HepG2 (cell line): ENCODE measurements around the gene NEDD4L. TPM values are rescaled to one million over a fixed set of nuclear protein-coding genes. Genes with fewer than 3 reads are reported as not detected.

Experiments
- ATAC-seq: fragments of 200-7000 bp; cut with Tn5 transposase; 3 replicates; pipeline ENCODE4 v1.9.1; 2020; ENCODE audit warnings: mild to moderate bottlenecking, moderate library complexity
- BruUV-seq: library from RNA; stranded (reverse); fragments of 400-500 nt; replicated peaks from 2 replicates; lab custom pipeline; 2021; lab: Mats Ljungman, UMichigan
- CTCF ChIA-PET: fragments of 300-600 bp; formaldehyde crosslinking; extraction: SDS; loops from one replicate; lab custom pipeline; 2021; ENCODE audit warnings: low total read pairs, inconsistent platforms, low intra/inter-chr PET ratio; lab: Yijun Ruan, JAX
- POLR2A ChIA-PET: fragments of 350-600 bp; sonication (Branson Sonifier 250); formaldehyde crosslinking; loops from one replicate; lab custom pipeline; 2020; ENCODE audit warnings: antibody characterized with exemption, inconsistent platforms; lab: Yijun Ruan, JAX
- DNase-seq: peaks from one replicate; pipeline ENCODE4 v3.0.0-alpha.2; 2015; ENCODE audit warnings: low spot score
- FAIRE-seq: peaks from 3 replicates; lab custom pipeline; 2011; peaks lifted over from hg19 to GRCh38; lab: Jason Lieb, UNC
- H2AFZ ChIP-seq: one replicate; pipeline ENCODE4 v1.6.1; 2011; ENCODE audit warnings: low read length, inconsistent platforms
- H3K27ac ChIP-seq: fragments of 300-600 bp; 3 replicates; pipeline ENCODE4 v1.8.0; 2011; ENCODE audit warnings: mixed run types, mild to moderate bottlenecking, mixed read lengths, low read length, inconsistent platforms; ENCODE audit not compliant: insufficient read depth; ENCODE audit errors: extremely low read length
- H3K27me3 ChIP-seq, 2 experiments: fragments of 200-600 bp in 1 of 2; 2 replicates in 1 of 2; 3 replicates in 1 of 2; pipeline versions ENCODE4 v1.6.0 to v1.8.0; 2011; ENCODE audit warnings: low read length in 2 of 2, mild to moderate bottlenecking in 2 of 2, moderate library complexity in 2 of 2, inconsistent platforms in 1 of 2; ENCODE audit not compliant: insufficient read depth in 2 of 2, control insufficient read depth in 1 of 2
- H3K36me3 ChIP-seq, 2 experiments: fragments of 200-600 bp in 1 of 2; replicated peaks in 1 of 2; 2 replicates in 1 of 2; 3 replicates in 1 of 2; pipeline versions ENCODE4 v1.5.1 to v1.8.0; 2011; ENCODE audit warnings: low read length in 2 of 2, inconsistent platforms in 1 of 2; ENCODE audit not compliant: insufficient read depth in 2 of 2, control insufficient read depth in 1 of 2
- H3K4me1 ChIP-seq: 2 replicates; pipeline ENCODE4 v1.5.1; 2012; ENCODE audit warnings: low read length, inconsistent platforms; ENCODE audit not compliant: insufficient read depth
- H3K4me2 ChIP-seq: 2 replicates; pipeline ENCODE4 v1.6.0; 2011; ENCODE audit warnings: low read depth, low read length, inconsistent platforms
- H3K4me3 ChIP-seq, 3 experiments: fragments of 200-600 bp in 1 of 3; sonication (generic), shearing (Covaris generic) in 1 of 3; replicated peaks in 1 of 3; 2 replicates each; pipeline ENCODE4 v1.5.1; 2011 to 2016; ENCODE audit warnings: low read length in 3 of 3, inconsistent platforms in 2 of 3, low read depth in 2 of 3, mild to moderate bottlenecking in 2 of 3, control low read depth in 1 of 3, mixed read lengths in 1 of 3; ENCODE audit not compliant: insufficient read depth in 1 of 3
- H3K79me2 ChIP-seq: one replicate; pipeline ENCODE4 v1.6.1; 2011; ENCODE audit warnings: low read length, inconsistent platforms; ENCODE audit not compliant: insufficient read depth
- H3K9ac ChIP-seq: 2 replicates; pipeline ENCODE4 v1.6.0; 2011; ENCODE audit warnings: mild to moderate bottlenecking, low read depth, low read length, inconsistent platforms; ENCODE audit not compliant: insufficient read depth
- H3K9me3 ChIP-seq: 2 replicates; pipeline ENCODE4 v1.5.1; 2012; ENCODE audit warnings: mild to moderate bottlenecking, low read length
- H4K20me1 ChIP-seq: 2 replicates; pipeline ENCODE4 v1.6.0; 2011; ENCODE audit warnings: inconsistent platforms, mild to moderate bottlenecking, low read length, moderate library complexity; ENCODE audit not compliant: insufficient read depth
- AGO2 ChIP-seq: fragments of 200-400 bp; formaldehyde crosslinking; optimal IDR thresholded peaks from 2 replicates; pipeline ENCODE3; 2017; ENCODE audit warnings: mild to moderate bottlenecking, low read depth, low read length, moderate library complexity
- FOXA3 ChIP-seq: IDR thresholded peaks from 2 replicates; pipeline ENCODE4 v1.6.1; 2016; ENCODE audit warnings: missing genetic modification reagents, missing compliant biosample characterization
- FOXC1 ChIP-seq: sonication (generic); formaldehyde crosslinking; IDR thresholded peaks from 2 replicates; pipeline ENCODE4 v1.8.0; 2022; ENCODE audit warnings: mild to moderate bottlenecking, missing genetic modification reagents, borderline replicate concordance
- HMGA1 ChIP-seq: sonication (generic); formaldehyde crosslinking; conservative IDR thresholded peaks from 2 replicates; pipeline ENCODE4 v1.4.0; 2020; ENCODE audit warnings: missing genetic modification reagents
- IKZF4 ChIP-seq: sonication (generic); formaldehyde crosslinking; IDR thresholded peaks from 2 replicates; pipeline ENCODE4 v1.5.1; 2020; ENCODE audit warnings: borderline replicate concordance, mild to moderate bottlenecking, low read depth, missing genetic modification reagents; ENCODE audit errors: not compliant biosample characterization
- PHF20 ChIP-seq: sonication (generic); formaldehyde crosslinking; IDR thresholded peaks from 2 replicates; pipeline ENCODE4 v1.5.0; 2020; ENCODE audit warnings: mild to moderate bottlenecking, missing genetic modification reagents
- RFX1 ChIP-seq: fragments of 450-650 bp; IDR thresholded peaks from 2 replicates; pipeline ENCODE4 v1.6.1; 2017
- SNRNP70 ChIP-seq: fragments of 200-400 bp; formaldehyde crosslinking; IDR thresholded peaks from 2 replicates; pipeline ENCODE4 v1.6.1; 2017; ENCODE audit warnings: mild to moderate bottlenecking, low read depth, low read length, moderate library complexity
- ZBTB7B ChIP-seq: sonication (generic); formaldehyde crosslinking; IDR thresholded peaks from 2 replicates; pipeline ENCODE4 v1.4.0; 2020; ENCODE audit warnings: missing genetic modification reagents
- ZNF414 ChIP-seq: sonication (generic); formaldehyde crosslinking; IDR thresholded peaks from 2 replicates; pipeline ENCODE4 v1.5.0; 2020; ENCODE audit warnings: missing genetic modification reagents
- ZNF460 ChIP-seq: sonication (generic); formaldehyde crosslinking; IDR thresholded peaks from 2 replicates; pipeline ENCODE4 v1.5.1; 2020; ENCODE audit warnings: missing genetic modification reagents, mild to moderate bottlenecking, borderline replicate concordance
- ZNF556 ChIP-seq: sonication (generic); formaldehyde crosslinking; IDR thresholded peaks from 2 replicates; pipeline ENCODE4 v1.4.0; 2020; ENCODE audit warnings: mild to moderate bottlenecking, missing genetic modification reagents, borderline replicate concordance
- ZNF646 ChIP-seq: sonication (generic); formaldehyde crosslinking; IDR thresholded peaks from 2 replicates; pipeline ENCODE4 v1.9.0; 2021; ENCODE audit warnings: mild to moderate bottlenecking, missing genetic modification reagents
- ZNF773 ChIP-seq: sonication (generic); formaldehyde crosslinking; IDR thresholded peaks from 2 replicates; pipeline ENCODE4 v1.4.0; 2020; ENCODE audit warnings: missing genetic modification reagents, borderline replicate concordance
- WGBS: methylation state at CpG from one replicate; pipeline ENCODE4 v1.1.6; 2017; ENCODE audit warnings: low lambda C conversion rate; 5-methylcytosine and 5-hydroxymethylcytosine counted together
- in situ Hi-C: cut with HindIII; loops from 2 replicates; pipeline ENCODE4 v1.10.0; 2017; ENCODE audit warnings: low pct_unique_long_range_greater_than_20kb; ENCODE audit not compliant: extremely low pct_ligation_motif_present
- intact Hi-C: fragments of 100-400 bp; cut with micrococcal nuclease; formaldehyde crosslinking; loops from one replicate; pipeline ENCODE4 v1.10.0; 2022; ENCODE audit not compliant: unreplicated experiment
- polyA plus RNA-seq, 8 experiments: library from polyadenylated mRNA; depleted of rRNA in 3 of 8; stranded (reverse) in 7 of 8; unstranded in 1 of 8; fragments of >200 nt; fragmentation: Illumina TruSeq in 4 of 8; extraction: Trizol in 4 of 8; gene quantifications; 2 replicates each; pipeline versions ENCODE4 v1.2.1 to v1.2.3, GENCODE V29; 2011 to 2016; ENCODE audit warnings: low read depth in 4 of 8, missing spikeins in 1 of 8, mixed read lengths in 1 of 8; ENCODE audit not compliant: insufficient read depth in 1 of 8
- total RNA-seq, 5 experiments: library from RNA; depleted of rRNA; stranded (reverse); fragments of >200 nt; fragmentation: Illumina TruSeq; extraction: Trizol; gene quantifications; 2 replicates each; pipeline ENCODE4 v1.2.3, GENCODE V29; 2016; ENCODE audit warnings: low read depth in 1 of 5
- TF ChIP-seq, protein P1 (sequence below): IDR thresholded peaks from 2 replicates; pipeline ENCODE4 v1.6.1; 2016; ENCODE audit warnings: missing compliant biosample characterization, missing genetic modification reagents, borderline replicate concordance
- TF ChIP-seq, protein P2 (sequence below): sonication (generic); formaldehyde crosslinking; IDR thresholded peaks from 2 replicates; pipeline ENCODE4 v1.4.0; 2020; ENCODE audit warnings: missing genetic modification reagents

Gene NEDD4L
- total and polyA plus RNA-seq, 2 of the 13 experiments (the other 11 are each of a cell fraction or from before 2014, with no cell fraction given) = 168 to 390 TPM

- FAIRE-seq (no peak), DNase-seq (no peak), ATAC-seq (no peak)
- no peaks in the 10 kb centered on the region for H3K27me3 ChIP-seq
- intact Hi-C loops (no loop called here), in situ Hi-C loops (no loop called here)
- no peak overlapping the region for H3K4me3 ChIP-seq
- peaks cover 34% of the 10 kb centered on the region for H3K4me1 ChIP-seq
- no peak overlapping the region for H2AFZ ChIP-seq
- H3K36me3 ChIP-seq = no peaks in the 10 kb centered on the region; a peak in 1 of 5 replicates
- no TSS peak for BruUV-seq
- no peaks in the 10 kb centered on the region for H4K20me1 ChIP-seq
- ChIA-PET POLR2A (no interaction called here), CTCF (no interaction called here)
- H3K9me3 ChIP-seq = no peaks in the 10 kb centered on the region
- WGBS = 88% methylated on average over 2 of the region's 4 CpGs
- no peak overlapping the region for H3K9ac ChIP-seq
- H3K27ac ChIP-seq = no peak overlapping the region
- H3K4me2 ChIP-seq = no peak overlapping the region
- peaks cover 32% of the 10 kb centered on the region for H3K79me2 ChIP-seq
- TF ChIP-seq ZNF773 (no peak), HMGA1 (CRISPR knock-in tag) (no peak), PHF20 (CRISPR knock-in tag) (no peak), SNRNP70 (no peak), ZBTB7B (CRISPR knock-in tag) (no peak), RFX1 (no peak), IKZF4 (CRISPR knock-in tag) (no peak), AGO2 (no peak), ZNF646 (no peak), FOXC1 (no peak), FOXA3 (CRISPR knock-in tag) (no peak), ZNF414 (CRISPR knock-in tag) (no peak), ZNF460 (CRISPR knock-in tag) (no peak), ZNF556 (CRISPR knock-in tag) (no peak)
- TF ChIP-seq, protein P1, sequence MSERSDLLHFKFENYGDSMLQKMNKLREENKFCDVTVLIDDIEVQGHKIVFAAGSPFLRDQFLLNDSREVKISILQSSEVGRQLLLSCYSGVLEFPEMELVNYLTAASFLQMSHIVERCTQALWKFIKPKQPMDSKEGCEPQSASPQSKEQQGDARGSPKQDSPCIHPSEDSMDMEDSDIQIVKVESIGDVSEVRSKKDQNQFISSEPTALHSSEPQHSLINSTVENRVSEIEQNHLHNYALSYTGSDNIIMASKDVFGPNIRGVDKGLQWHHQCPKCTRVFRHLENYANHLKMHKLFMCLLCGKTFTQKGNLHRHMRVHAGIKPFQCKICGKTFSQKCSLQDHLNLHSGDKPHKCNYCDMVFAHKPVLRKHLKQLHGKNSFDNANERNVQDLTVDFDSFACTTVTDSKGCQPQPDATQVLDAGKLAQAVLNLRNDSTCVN (CRISPR knock-in tag) = no peak
- TF ChIP-seq, protein P2, sequence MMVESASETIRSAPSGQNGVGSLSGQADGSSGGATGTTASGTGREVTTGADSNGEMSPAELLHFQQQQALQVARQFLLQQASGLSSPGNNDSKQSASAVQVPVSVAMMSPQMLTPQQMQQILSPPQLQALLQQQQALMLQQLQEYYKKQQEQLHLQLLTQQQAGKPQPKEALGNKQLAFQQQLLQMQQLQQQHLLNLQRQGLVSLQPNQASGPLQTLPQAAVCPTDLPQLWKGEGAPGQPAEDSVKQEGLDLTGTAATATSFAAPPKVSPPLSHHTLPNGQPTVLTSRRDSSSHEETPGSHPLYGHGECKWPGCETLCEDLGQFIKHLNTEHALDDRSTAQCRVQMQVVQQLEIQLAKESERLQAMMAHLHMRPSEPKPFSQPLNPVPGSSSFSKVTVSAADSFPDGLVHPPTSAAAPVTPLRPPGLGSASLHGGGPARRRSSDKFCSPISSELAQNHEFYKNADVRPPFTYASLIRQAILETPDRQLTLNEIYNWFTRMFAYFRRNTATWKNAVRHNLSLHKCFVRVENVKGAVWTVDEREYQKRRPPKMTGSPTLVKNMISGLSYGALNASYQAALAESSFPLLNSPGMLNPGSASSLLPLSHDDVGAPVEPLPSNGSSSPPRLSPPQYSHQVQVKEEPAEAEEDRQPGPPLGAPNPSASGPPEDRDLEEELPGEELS (CRISPR knock-in tag) = no peak
Observed at GRCh38 chr18:58144106-58144505, 100.1 kb downstream of the NEDD4L start.
